ENCODE results near the gene EIPR1. TPM values are rescaled to one million over a fixed set of nuclear protein-coding genes. Genes with fewer than 3 reads are reported as not detected.

EIPR1 gene
- total RNA-seq, 1 experiment from 2014 or later: 22.8 TPM

DNA sequence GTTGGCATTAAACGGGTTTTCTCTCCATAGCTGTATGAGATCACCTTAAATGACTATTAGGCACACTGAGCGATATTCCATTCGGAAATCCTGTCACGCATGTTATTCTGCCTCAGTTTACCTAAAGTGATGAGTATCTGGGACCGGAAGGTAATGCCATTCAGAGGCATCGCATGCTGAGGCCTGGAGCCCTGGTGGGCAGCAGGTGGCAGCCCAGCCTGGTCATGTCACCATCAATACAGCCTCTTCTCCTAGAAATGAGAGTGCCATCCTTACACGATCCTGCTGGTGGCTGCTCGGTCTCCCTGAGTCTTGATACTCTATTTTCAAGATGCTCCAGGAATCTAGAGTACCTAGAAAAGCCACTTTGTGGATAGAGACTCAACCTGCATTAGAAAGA is 119.8 kb downstream of the EIPR1 start:
- no peak for TF ChIP-seq ETV6 (CRISPR knock-in tag; IDR thresholded peaks at IDR 0.05)
- no peak for TF ChIP-seq FOXK1 (CRISPR knock-in tag; IDR thresholded peaks at IDR 0.05)
- no peak for TF ChIP-seq NR3C1 (CRISPR knock-in tag; conservative IDR thresholded peaks at IDR 0.05; ENCODE audit: low read depth)
- no peak for TF ChIP-seq NFATC4 (CRISPR knock-in tag; IDR thresholded peaks at IDR 0.05)
- TF ChIP-seq MYBL2 (CRISPR knock-in tag; IDR thresholded peaks at IDR 0.05): no peak
- no peak for TF ChIP-seq OVOL2 (CRISPR knock-in tag; IDR thresholded peaks at IDR 0.05; ENCODE audit: borderline replicate concordance)
- no peak for TF ChIP-seq ELF4 (CRISPR knock-in tag; IDR thresholded peaks at IDR 0.05; ENCODE audit: low read depth)
- TF ChIP-seq CTCF (IDR thresholded peaks at IDR 0.05): no peak
- TF ChIP-seq ZNF263 (CRISPR knock-in tag; IDR thresholded peaks at IDR 0.05; ENCODE audit: low read depth): no peak
- no peak for TF ChIP-seq ZNF281 (CRISPR knock-in tag; IDR thresholded peaks at IDR 0.05)
- no peak for TF ChIP-seq NFE2L1 (CRISPR knock-in tag; IDR thresholded peaks at IDR 0.05)
- TF ChIP-seq, protein P1, sequence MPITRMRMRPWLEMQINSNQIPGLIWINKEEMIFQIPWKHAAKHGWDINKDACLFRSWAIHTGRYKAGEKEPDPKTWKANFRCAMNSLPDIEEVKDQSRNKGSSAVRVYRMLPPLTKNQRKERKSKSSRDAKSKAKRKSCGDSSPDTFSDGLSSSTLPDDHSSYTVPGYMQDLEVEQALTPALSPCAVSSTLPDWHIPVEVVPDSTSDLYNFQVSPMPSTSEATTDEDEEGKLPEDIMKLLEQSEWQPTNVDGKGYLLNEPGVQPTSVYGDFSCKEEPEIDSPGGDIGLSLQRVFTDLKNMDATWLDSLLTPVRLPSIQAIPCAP (CRISPR knock-in tag; IDR thresholded peaks at IDR 0.05): no peak
- Mint-ChIP-seq H3K36me3 (no peaks in the 10 kb centered on the region; the same call in 1 of the 2 replicates), H3K9me3 (no peaks in the 10 kb centered on the region), H3K4me1 (peaks cover 14% of the 10 kb centered on the region), H3K27me3 (ENCODE audit: low read depth) (no peaks in the 10 kb centered on the region), H3K27ac (no peak overlapping the region), H3K4me3 (no peak overlapping the region)
- ATAC-seq (no peak), DNase-seq (ENCODE audit: low spot score) (no peak)
- CTCF ChIA-PET: no interaction called here
- POLR2A ChIA-PET: no interaction called here

DNA sequence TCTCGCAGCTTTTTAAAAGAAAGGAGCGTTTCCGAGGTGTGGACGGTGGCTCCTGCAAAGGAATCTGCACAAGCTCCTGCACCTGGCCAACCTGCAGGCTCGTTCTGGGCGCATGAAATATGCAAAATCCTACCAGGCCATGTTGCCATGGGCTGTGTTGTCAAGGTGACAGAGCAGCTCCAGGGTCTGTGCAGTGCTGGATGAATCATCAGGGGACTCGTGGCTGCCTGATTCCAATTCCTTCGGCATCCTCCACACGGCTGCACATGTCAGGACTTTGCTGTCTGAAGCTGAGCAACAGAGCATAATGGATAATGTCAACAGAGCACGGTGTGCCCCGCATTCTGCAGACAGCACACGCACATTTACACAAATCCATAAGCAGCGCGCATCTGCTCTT is 120.5 kb downstream of the EIPR1 start:
- CTCF ChIA-PET: no interaction called here
- H3K36me3 Mint-ChIP-seq: no peaks in the 10 kb centered on the region
- POLR2A ChIA-PET: no interaction called here
- peak; percentile 77 for ATAC-seq
- H3K9me3 Mint-ChIP-seq: no peaks in the 10 kb centered on the region
- no peaks in the 10 kb centered on the region for H3K27me3 Mint-ChIP-seq (ENCODE audit: low read depth)
- no peak overlapping the region for H3K27ac Mint-ChIP-seq
- peaks cover 14% of the 10 kb centered on the region for H3K4me1 Mint-ChIP-seq
- DNase-seq (ENCODE audit: low spot score): peak; percentile 41
- H3K4me3 Mint-ChIP-seq: no peak overlapping the region
- TF ChIP-seq FOXP1 (CRISPR knock-in tag; IDR thresholded peaks at IDR 0.05; ENCODE audit: borderline replicate concordance) (no peak), ATF2 (CRISPR knock-in tag; IDR thresholded peaks at IDR 0.05; ENCODE audit: borderline replicate concordance, low read depth) (no peak), ELF4 (CRISPR knock-in tag; IDR thresholded peaks at IDR 0.05; ENCODE audit: low read depth) (no peak), SMAD4 (CRISPR knock-in tag; IDR thresholded peaks at IDR 0.05) (no peak), PRRX2 (CRISPR knock-in tag; IDR thresholded peaks at IDR 0.05) (no peak), CBFB (CRISPR knock-in tag; IDR thresholded peaks at IDR 0.05; ENCODE audit: low read depth) (no peak), GABPB1 (CRISPR knock-in tag; IDR thresholded peaks at IDR 0.05) (no peak), HMGA2 (CRISPR knock-in tag; IDR thresholded peaks at IDR 0.05) (no peak), ERG (CRISPR knock-in tag; IDR thresholded peaks at IDR 0.05) (no peak), ETV6 (CRISPR knock-in tag; IDR thresholded peaks at IDR 0.05) (no peak), ZNF396 (CRISPR knock-in tag; IDR thresholded peaks at IDR 0.05; ENCODE audit: borderline replicate concordance) (no peak), HMGXB4 (CRISPR knock-in tag; IDR thresholded peaks at IDR 0.05) (no peak), FOXJ3 (CRISPR knock-in tag; IDR thresholded peaks at IDR 0.05; ENCODE audit: borderline replicate concordance) (no peak)
- TF ChIP-seq, protein P1 (CRISPR knock-in tag; IDR thresholded peaks at IDR 0.05): no peak
- TF ChIP-seq, protein P2, sequence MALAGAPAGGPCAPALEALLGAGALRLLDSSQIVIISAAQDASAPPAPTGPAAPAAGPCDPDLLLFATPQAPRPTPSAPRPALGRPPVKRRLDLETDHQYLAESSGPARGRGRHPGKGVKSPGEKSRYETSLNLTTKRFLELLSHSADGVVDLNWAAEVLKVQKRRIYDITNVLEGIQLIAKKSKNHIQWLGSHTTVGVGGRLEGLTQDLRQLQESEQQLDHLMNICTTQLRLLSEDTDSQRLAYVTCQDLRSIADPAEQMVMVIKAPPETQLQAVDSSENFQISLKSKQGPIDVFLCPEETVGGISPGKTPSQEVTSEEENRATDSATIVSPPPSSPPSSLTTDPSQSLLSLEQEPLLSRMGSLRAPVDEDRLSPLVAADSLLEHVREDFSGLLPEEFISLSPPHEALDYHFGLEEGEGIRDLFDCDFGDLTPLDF (CRISPR knock-in tag; IDR thresholded peaks at IDR 0.05): no peak
